Activated T-cell treated with anti-CD3 and anti-CD28 coated beads for 4 hours (primary cell): Measurements from ENCODE around the gene IDI1.
"Not testable (repeated sequence)": the region's sequence is repeated elsewhere in the genome, so short reads cannot be mapped to it uniquely, and the experiment has no call there.

ENCODE experiments used
- DNase-seq: peaks from one replicate; pipeline ENCODE4 v3.0.0-alpha.2; 2020

Gene IDI1

GRCh38 chr10:1063232-1063865 lies 14.4 kb upstream of the IDI1 start:
- no peak for DNase-seq

- DNase-seq: no peak
Measured at GRCh38 chr10:1061930-1062774, 13.2 kb upstream of the IDI1 start.

GRCh38 chr10:1059902-1060301 lies 11.0 kb upstream of the IDI1 start:
- DNase-seq: no peak

- DNase-seq: no peak
Measured at GRCh38 chr10:1058017-1058416, 9.1 kb upstream of the IDI1 start.

GRCh38 chr10:1057106-1057657 lies 8.3 kb upstream of the IDI1 start:
- DNase-seq: no peak

- peak; percentile 81 for DNase-seq
Measured at GRCh38 chr10:1056326-1057105, 7.6 kb upstream of the IDI1 start, which contains the start of gene WDR37. Gene WDR37, plus strand, starts transcription at chr10:1056385. Its CDS starts 15,771 bp downstream, at chr10:1072156.

GRCh38 chr10:1054684-1055083 lies 5.8 kb upstream of the IDI1 start:
- no peak for DNase-seq

- DNase-seq: no peak
Measured at GRCh38 chr10:1050554-1050953, 1.6 kb upstream of the IDI1 start.

GRCh38 chr10:1050145-1050544 lies 1.2 kb upstream of the IDI1 start:
- DNase-seq: no peak

- no peak for DNase-seq
Measured at GRCh38 chr10:1049425-1049958, 573 bp upstream of the IDI1 start.

- no peak for DNase-seq
Measured at GRCh38 chr10:1048349-1048731, 579 bp downstream of the IDI1 start.

GRCh38 chr10:1047937-1048336 lies 982 bp downstream of the IDI1 start:
- no peak for DNase-seq

- DNase-seq: no peak
Measured at GRCh38 chr10:1045415-1045814, 3.5 kb downstream of the IDI1 start.

GRCh38 chr10:1044964-1045363 lies 4.0 kb downstream of the IDI1 start:
- DNase-seq: no peak

GRCh38 chr10:1044146-1044545 lies 4.8 kb downstream of the IDI1 start:
- no peak for DNase-seq

GRCh38 chr10:1043532-1043995 lies 5.4 kb downstream of the IDI1 start:
- DNase-seq: no peak

GRCh38 chr10:1041514-1041913 lies 7.4 kb downstream of the IDI1 start:
- no peak for DNase-seq

GRCh38 chr10:1040133-1040532 lies 8.8 kb downstream of the IDI1 start:
- no peak for DNase-seq

- DNase-seq: not testable (repeated sequence)
Measured at GRCh38 chr10:1038769-1039168, 10.2 kb downstream of the IDI1 start.

- no peak for DNase-seq
Measured at GRCh38 chr10:1037098-1037497, 11.8 kb downstream of the IDI1 start.

- no peak for DNase-seq
Measured at GRCh38 chr10:1036341-1036791, 12.6 kb downstream of the IDI1 start.

- DNase-seq: no peak
Measured at GRCh38 chr10:1035201-1035600, 13.7 kb downstream of the IDI1 start.

GRCh38 chr10:1034758-1035157 lies 14.2 kb downstream of the IDI1 start:
- DNase-seq: no peak
